ENCODE results near the gene P3H4. TPM values are rescaled to one million over a fixed set of nuclear protein-coding genes. Genes with fewer than 3 reads are reported as not detected.

Gene P3H4
- total RNA-seq, 1 experiment from 2014 or later = 53.6 TPM

GRCh38 chr17:41821776-41822175 is 10.0 kb upstream of the P3H4 start:
- no peak for DNase-seq (ENCODE audit: low spot score)

- no peak for DNase-seq (ENCODE audit: low spot score)
Observed at GRCh38 chr17:41818024-41818423, 6.3 kb upstream of the P3H4 start.

GRCh38 chr17:41816637-41817320 is 5.0 kb upstream of the P3H4 start:
- DNase-seq (ENCODE audit: low spot score) = no peak

GRCh38 chr17:41814195-41814594 is 2.4 kb upstream of the P3H4 start:
- no peak for DNase-seq (ENCODE audit: low spot score)

GRCh38 chr17:41813699-41814124 is 2.0 kb upstream of the P3H4 start:
- DNase-seq (ENCODE audit: low spot score) = no peak

GRCh38 chr17:41813152-41813680 is 1.5 kb upstream of the P3H4 start:
- no peak for DNase-seq (ENCODE audit: low spot score)

- peak; percentile 84 for DNase-seq (ENCODE audit: low spot score)
Observed at GRCh38 chr17:41812381-41813151, 817 bp upstream of the P3H4 start, which contains the start of gene FKBP10. FKBP10 (plus strand) TSS chr17:41813004; CDS start chr17:41813035, 31 bp downstream.

GRCh38 chr17:41810659-41811548 is 845 bp downstream of the P3H4 start:
- no peak for DNase-seq (ENCODE audit: low spot score)

GRCh38 chr17:41806685-41807445 is 4.9 kb downstream of the P3H4 start:
- no peak for DNase-seq (ENCODE audit: low spot score)

GRCh38 chr17:41803049-41804020 is 8.4 kb downstream of the P3H4 start:
- DNase-seq (ENCODE audit: low spot score) = no peak

GRCh38 chr17:41801374-41802271 is 10.1 kb downstream of the P3H4 start:
- DNase-seq (ENCODE audit: low spot score) = peak; percentile 84

- no peak for DNase-seq (ENCODE audit: low spot score)
Observed at GRCh38 chr17:41800601-41801373, 11.0 kb downstream of the P3H4 start.

GRCh38 chr17:41799366-41799765 is 12.4 kb downstream of the P3H4 start:
- DNase-seq (ENCODE audit: low spot score) = no peak

GRCh38 chr17:41797377-41797776 is 14.4 kb downstream of the P3H4 start:
- no peak for DNase-seq (ENCODE audit: low spot score)

- DNase-seq (ENCODE audit: low spot score) = no peak
Observed at GRCh38 chr17:41796121-41796895, 15.4 kb downstream of the P3H4 start.

GRCh38 chr17:41794540-41794975 is 17.2 kb downstream of the P3H4 start:
- no peak for DNase-seq (ENCODE audit: low spot score)
